ENCODE data around the gene ART3.
"Not testable (repeated sequence)": the region's sequence is repeated elsewhere in the genome, so short reads cannot be mapped to it uniquely, and the experiment has no call there.

The ART3 gene, protein sequence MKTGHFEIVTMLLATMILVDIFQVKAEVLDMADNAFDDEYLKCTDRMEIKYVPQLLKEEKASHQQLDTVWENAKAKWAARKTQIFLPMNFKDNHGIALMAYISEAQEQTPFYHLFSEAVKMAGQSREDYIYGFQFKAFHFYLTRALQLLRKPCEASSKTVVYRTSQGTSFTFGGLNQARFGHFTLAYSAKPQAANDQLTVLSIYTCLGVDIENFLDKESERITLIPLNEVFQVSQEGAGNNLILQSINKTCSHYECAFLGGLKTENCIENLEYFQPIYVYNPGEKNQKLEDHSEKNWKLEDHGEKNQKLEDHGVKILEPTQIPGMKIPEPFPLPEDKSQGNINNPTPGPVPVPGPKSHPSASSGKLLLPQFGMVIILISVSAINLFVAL

DNA sequence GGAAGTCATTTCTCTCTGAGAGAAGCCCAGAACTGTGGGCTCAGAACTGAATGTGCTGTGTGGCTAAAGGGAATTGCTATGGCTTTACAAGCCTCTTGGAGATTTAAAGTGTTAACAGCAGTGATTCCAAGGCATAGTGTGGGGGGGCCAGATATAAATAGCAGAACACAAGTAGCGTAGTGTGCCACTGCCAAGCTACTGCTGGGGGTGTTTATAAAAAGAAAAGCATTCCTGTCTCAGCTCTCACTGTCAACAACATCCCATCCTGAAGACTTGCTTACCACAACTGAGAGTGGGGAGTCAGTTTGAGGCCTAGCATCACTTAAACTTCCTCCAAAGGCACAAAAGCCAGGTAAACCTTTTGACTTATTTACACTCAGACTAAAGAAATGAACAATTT is at the start of gene ART3:
ART3 (plus strand) TSS at position 242 of the 400 bp plus-strand sequence. CDS start 1,181 bp downstream, outside the sequence.
- DNase-seq, result no peak

DNA sequence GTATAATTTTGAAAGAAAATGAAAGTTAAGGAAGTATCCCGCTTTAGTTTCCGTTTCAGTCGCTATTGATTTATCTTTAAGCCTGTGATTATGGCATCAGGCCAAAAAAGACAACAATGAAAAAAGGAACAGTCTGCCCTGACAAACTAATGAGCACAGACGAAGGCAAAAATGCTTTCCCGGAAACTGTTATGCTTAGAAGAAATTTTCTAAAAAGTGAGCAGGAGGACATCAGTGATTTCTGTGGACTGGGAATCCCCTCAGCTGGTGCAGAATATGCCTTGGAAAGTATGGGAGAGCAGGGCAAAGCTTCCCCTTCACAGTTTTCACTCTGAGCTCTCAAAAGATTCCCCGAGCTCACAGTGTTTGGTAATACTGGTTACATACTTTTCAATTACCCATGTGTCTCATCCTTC is 46.2 kb upstream of the ART3 start:
- no peak for DNase-seq

DNA sequence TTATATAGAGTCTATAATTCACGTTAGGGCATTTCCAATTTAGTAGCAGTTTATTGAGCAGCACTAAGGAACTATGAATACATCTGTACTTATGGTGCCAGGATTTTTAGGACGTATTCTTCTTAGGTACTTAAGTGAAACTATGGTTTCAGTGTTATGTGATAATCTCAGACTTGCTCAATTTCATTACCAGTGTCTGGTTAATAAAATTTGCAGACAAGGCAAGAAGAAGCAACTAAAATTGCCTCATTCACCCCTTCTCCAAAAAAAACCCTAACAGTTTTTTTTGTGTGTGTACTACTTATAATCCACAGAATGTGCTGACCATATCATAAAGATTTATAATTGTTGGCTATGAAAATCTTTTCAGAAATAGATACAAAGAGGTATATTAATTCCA is 45.2 kb upstream of the ART3 start:
- no peak for DNase-seq

DNA sequence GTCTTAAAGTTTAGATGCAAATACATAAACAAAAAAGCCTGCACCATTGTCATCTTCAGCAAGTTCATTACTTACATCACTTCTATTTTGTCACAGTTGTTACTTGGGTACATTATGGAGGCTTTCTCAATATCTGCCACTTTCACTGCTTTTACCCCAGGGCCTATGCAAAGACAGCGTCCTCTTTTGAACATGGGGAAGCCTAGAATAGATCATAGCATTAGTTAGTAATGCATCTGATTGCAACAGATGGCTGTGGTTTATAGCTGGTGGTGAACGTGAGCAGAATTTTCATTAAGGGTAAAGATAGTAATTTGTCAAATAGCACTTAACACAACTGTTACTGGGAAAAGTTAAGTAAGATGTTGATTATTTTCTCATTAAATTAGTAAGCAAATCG is 39.4 kb upstream of the ART3 start:
- DNase-seq, result no peak

DNA sequence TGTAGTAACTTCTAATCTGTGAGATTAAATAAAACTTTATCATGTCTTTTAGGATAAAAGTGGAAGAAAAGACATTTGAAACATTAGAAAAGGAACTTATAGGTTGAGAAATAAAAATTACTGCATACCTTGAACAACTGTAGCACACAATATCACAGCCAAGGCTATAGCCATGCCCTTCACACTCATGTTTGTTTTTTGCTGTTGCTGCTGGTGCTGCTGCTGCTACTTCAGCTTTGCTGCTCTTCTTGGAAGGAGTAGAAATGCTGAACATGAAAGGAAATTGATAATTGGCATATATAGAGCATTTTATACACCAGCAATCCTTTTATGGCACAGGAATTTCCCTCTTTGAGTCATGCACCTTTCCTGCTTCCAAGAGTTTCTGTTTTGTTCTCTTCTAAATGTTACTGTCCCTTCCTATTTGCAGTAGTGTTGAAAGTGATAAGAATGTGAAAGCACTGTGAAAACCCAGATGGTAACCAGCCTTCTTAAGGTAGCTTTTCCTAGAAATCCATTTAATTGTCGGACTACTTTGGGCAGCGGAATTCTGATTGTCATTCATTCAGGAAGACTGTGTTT is 38.6 kb upstream of the ART3 start, which contains the start of gene CXCL11:
CXCL11 (minus strand) TSS at position 272 of the 582 bp plus-strand sequence; CDS start at position 189, 83 bp downstream.
- no peak for DNase-seq

DNA sequence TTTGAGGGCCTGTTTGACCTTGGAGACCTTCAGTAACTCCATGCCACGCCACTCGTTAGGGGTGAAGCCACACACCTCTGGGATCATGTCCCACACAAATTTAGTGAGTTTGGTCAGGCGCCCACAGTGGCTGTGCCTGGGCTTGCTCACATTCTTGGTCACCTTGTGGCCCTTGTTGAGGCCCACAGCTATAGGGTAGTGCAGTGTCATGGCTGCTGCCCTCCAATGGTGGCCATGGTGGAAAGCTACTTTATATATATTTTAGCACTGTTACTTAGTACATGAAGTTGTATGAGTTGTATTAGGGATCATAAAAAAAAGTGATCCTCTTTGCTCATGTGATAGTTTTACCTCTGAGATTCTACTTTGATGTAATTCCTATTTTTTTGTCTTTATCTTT is 37.7 kb upstream of the ART3 start:
- DNase-seq, result no peak

DNA sequence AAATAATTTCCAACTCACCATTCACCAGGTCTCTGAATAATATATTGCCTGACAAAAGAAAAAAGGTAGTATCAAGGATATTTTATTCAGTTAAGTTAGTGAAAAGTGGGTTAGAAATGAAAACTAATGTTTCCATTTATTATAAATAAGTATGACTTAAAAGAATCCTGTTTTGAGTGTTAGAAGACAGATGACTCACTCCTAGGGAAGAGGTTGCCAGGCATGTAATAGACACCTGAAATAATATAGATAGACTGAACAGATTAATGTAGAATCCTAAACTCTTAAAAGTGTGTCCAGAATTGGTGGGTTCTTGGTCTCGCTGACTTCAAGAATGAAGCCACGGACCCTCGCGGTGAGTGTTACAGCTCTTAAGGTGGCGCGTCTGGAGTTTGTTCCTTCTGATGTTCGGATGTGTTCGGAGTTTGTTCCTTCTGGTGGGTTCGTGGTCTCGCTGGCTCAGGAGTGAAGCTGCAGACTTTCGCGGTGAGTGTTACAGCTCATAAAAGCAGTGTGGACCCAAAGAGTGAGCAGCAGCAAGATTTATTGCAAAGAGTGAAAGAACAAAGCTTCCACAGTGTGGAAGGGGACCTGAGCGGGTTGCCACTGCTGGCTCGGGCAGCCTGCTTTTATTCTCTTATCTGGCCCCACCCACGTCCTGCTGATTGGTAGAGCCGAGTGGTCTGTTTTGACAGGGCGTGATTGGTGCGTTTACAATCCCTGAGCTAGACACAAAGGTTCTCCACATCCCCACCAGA is 32.1 kb upstream of the ART3 start:
- not testable (repeated sequence) for DNase-seq

DNA sequence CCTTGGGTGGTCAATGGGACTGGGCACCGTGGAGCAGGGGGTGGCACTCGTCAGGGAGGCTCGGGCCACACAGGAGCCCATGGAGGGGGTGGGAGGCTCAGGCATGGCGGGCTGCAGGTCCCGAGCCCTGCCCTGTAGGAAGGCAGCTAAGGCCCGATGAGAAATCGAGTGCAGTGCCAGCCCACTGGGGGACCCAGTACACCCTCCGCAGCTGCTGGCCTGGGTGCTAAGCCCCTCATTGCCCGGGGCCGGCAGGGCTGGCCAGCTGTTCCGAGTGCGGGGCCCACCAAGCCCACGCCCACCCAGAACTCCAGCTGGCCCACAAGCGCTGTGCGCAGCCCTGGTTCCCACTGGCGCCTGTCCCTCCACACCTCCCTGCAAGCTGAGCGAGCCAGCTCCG is 31.2 kb upstream of the ART3 start:
- not testable (repeated sequence) for DNase-seq

DNA sequence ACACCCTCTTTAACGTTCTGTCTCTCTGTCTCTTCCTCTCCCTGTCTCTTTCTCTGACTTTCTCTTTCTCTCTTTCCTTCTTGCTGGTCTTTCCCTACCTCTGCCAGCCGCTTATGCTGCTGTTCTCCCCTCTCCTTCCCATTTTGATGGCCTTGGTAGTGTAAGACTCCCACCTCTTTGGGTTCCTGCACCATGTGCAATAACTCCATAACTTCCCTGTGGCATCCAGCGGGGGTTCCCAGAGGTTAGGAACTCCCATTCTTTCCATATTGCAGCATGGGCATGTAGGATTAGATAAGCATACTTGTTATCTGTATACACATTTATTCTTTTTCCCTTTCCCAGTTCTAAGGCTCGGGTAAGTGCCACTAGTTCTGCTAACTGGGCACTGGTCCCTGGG is 29.8 kb upstream of the ART3 start:
- DNase-seq, result not testable (repeated sequence)

DNA sequence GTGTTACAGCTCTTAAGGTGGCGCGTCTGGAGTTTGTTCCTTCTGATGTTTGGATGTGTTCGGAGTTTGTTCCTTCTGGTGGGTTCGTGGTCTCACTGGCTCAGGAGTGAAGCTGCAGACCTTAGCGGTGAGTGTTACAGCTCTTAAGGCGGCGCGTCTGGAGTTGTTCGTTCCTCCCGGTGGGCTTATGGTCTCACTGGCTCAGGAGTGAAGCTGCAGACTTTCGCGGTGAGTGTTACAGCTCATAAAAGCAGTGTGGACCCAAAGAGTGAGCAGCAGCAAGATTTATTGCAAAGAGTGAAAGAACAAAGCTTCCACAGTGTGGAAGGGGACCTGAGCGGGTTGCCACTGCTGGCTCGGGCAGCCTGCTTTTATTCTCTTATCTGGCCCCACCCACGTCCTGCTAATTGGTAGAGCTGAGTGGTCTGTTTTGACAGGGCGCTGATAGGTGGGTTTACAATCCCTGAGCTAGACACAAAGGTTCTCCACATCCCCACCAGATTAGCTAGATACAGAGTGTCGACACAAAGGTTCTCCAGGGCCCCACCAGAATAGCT is 24.6 kb upstream of the ART3 start:
- DNase-seq, result not testable (repeated sequence)

DNA sequence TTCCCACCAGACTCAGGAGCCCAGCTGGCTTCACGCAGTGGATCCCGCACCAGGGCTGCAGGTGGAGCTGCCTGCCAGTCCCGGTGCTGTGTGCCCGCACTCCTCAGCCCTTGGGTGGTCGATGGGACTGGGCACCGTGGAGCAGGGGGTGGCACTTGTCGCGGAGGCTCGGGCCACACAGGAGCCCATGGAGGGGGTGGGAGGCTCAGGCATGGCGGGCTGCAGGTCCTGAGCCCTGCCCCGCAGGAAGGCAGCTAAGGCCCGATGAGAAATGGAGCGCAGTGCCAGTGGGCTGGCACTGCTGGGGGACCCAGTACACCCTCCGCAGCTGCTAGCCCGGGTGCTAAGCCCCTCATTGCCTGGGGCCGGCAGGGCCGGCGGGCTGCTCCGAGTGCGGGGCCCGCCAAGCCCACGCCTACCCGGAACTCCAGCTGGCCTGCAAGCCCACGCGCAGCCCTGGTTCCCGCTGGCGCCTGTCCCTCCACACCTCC is 23.9 kb upstream of the ART3 start:
- DNase-seq, result not testable (repeated sequence)

DNA sequence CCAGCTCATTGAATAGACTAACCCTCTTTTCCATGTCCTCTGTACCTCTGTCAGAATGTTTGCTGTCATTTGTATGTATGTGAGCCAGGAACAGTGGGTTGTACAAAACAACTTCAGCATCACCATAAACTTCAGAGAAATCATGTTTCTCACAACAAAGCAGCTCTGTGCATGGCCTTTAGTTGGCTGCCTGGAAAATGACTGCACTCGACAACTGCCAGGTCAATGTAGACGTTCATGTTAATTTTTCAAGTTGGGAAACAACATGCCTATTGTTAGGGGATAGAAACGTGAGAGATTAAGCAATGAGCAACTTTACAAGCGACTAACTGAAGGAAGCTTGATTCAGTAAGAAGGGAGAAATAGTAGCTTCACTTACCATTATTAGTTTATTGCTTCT is 20.8 kb upstream of the ART3 start:
- DNase-seq, result no peak

DNA sequence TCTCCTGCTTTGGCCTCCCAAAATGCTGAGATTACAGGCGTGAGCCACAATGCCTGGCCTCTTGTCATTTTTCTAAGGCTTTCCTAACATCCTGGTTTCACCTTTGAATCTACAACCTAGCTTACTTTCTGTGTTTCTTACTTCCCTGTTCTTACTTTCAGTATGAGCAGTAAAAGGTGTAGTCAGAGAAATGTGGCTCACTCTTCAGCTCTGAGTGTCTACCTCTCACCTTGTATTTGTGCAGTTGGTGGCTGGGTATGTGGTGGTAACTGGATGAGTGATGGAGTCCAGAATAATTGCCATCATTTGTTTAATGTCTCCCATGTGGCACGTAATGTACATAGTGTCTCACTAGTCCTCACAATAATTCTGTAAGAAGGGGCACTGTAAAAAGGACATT is 19.5 kb upstream of the ART3 start:
- DNase-seq, result no peak

DNA sequence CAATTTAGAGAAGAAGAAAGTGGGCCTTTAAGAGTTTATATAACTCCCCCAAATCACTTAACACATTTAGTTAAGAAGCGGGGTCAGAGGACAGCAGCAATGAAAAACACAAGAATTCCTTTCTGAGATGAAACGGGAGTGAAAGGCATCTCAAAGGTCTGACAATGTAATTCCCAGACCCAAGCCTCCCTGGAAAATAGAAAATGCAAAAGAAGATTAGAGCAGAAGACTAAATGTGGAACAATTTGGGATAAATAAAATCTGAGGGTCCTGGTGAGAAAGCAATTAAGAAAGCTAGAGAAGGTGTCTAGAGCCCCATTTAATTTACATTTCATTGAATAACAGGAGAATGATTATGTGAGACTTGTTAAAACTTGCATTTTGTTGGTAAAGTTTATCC is 19.1 kb upstream of the ART3 start:
- DNase-seq, result no peak

DNA sequence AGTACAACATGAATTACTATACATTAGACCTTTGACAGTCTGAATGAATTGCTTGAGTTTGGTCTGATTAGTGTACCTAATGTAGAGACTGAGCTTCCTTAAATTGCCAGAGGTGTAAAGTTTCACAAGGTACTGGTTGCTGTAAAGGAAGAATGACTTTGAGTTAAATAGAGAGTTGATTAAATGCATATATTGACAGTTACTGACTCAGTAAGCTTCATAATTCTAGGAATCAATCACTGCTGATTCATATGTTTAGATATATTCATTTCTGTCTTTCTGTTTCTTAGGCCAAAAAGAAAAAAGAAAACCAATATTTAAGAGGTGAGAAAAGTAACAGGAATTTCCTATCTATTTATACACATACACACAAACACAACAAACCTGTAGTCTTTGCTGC is 16.2 kb upstream of the ART3 start:
- DNase-seq, result no peak

DNA sequence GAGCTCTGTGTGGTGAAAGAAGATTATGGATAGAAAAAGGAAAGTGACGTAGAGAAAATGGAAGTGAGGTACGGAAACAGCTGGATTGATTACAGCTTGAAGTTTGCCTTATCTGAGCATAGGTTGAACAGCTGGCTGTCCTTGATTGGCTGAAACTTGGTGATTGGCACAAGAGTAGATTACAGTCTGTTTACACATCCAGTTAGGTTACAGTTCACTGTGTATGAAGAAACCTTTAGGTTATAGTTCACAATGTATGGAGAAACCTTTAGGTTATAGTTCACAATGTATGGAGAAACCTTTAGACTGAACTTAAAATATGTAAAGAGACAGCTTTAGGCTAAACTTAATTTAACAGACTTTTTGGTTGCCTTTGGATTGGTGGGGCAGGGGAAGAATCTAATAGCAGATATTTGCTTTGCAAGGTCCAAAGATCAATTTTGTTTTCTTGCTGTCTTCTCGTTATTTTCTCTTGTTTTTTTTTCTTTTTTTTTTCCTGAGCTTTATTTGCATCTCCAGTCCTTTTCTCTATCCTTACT is 15.6 kb upstream of the ART3 start:
- DNase-seq, result no peak

DNA sequence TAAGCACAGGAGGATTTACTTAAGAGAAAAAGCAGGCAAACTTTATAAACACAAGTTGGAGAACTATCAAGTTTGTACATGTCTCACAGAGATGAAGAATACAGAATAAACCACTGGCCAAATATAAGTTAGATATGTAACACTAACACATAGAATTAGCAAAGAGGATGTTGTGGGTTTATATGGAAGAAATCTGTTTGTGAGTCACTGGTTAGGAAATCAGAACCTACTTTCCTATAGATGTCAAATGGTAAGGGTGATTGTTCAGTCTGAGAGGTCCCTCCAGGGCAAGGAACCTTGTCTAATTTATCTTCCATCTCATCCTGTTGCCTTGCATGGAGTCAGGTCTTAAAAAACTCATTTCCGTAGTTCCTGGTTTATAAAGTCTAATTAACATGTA is 14.8 kb upstream of the ART3 start:
- no peak for DNase-seq

DNA sequence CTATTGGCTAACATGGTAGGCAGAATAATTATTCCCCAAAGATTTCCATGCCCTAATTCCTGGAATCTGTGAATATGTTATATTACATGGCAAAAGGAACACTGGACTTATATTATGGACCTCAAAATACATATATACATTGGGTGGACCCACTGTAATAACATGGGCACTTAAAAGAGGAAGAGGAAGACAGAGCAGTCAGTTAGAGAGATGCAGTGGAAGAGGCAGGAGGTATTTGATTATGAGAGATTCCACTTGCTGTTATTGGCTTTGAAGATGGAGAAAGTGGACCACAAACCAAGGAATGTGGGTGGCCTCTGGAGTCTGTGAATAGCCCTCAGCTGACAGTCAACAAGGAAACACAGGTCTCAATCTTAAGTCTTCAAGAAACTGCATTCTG is 14.0 kb upstream of the ART3 start:
- DNase-seq, result no peak

DNA sequence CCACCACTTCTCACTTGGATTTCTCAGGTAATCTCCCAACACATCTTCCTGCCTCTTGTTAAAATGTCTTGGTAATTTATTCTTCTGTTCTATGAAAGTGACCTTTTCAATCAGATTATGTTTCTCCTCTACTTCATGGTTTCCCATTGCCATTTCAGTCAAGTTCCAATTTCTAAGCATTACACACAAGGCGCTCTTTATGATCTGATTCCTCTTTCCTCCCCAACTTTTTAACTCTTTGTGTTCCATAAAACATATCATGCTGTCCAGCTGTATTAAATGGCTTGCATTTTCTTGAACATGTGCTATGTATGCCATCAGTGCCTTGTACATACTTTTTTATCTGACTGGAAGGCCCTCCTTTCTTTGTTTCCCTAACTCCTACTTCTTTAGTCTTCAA is 13.1 kb upstream of the ART3 start:
- DNase-seq, result no peak

DNA sequence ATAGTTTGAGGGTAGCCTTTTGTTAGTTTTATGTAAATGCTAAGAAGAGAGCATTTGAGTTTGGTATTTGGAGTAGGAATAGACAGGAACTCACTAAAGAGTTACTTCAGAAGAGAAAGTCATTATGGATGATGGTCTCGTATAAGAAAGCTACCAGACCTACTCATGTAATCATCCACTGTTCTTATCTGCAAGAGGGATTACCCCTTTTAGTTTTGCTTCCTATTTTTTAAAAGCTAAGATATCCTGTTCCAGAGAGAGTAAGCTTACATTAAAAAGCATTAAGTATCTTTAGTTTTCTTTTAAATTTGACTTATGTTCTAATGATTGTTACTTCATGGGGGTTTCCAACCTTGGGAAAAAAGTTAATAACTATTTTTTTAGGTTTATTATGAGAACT is 12.5 kb upstream of the ART3 start:
- DNase-seq, result no peak

DNA sequence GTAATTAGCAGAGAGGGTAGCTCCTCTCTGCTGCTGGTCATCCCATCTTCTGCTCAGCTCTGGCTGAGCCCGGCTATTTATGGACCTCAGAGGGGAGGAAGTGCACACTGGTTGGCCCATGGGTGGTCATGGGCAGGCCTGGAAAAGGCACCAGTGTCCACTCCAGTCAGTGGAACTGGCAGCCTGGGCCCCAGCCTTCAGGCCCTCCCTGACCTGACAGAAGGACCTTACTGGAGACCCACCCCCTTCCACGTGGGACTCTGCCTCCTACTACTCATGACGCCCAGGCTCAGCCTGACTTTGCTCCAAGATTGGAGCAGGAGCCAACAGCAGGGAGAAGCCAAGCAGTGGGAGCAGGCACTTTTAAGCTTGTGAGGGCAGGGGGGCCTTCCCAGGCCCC is 8.0 kb upstream of the ART3 start:
- no peak for DNase-seq

DNA sequence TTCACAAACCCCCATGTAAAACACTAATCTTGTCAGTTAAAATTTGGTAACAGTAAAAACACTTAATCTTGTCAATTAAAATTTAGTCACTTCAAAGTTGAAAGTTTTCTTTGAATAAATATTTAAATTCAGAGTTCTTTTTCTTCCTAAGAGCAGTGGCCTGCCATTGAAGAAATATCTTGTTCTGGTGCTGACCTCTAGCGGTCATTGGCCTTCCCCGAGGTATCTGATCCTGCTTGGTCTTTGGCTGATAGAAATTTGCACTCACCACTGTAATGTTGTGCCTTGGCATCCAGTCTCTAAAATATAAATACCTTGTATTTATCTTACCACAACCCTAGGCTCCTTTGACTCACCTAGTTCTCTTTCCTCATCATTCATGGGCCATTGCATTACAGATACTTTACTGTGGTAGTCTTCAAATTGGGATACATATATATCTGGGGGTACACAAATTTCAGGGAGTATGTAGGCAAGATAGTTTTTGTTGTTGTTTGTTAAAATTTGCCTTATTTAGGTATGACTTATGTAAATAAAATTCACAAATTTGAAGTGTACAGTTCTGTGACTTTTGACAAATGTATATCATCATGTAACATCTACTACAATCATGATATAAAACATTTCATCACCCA is 6.7 kb upstream of the ART3 start:
- DNase-seq, result peak in 1 of 2 experiments; percentile 55

DNA sequence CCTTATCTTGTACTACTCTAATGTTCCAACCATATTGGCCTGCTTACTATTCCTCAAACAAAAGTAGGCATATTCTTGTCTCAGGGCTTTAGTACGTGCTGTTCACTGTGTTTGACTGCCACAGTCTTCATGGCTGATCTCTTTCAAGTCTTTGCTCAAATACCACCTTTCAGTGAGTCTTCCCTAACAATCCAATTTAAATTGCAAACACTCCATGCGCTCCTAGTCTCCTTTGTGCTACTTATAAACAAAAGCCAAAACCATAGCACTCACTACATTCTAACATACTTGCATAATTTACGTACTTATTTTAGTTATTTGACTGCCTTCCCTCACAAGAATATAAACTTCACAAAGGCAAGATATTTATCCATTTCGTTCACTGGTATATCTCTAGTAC is 1.7 kb upstream of the ART3 start:
- DNase-seq, result no peak
